CD4-positive, alpha-beta T cell treated with Interleukin-15 for 4 hours (primary cell): ENCODE measurements around the gene RGL1.
A peak's percentile ranks its signal among the peaks of the same experiment; 100 is the strongest.

ENCODE experiments used
- DNase-seq: peaks from one replicate; pipeline ENCODE4 v3.0.0-alpha.2; 2020; ENCODE audit warnings: low spot score

Gene RGL1

GRCh38 chr1:183916574-183916973 lies 111.7 kb downstream of the RGL1 start:
- DNase-seq: no peak

GRCh38 chr1:183918589-183918988 lies 113.7 kb downstream of the RGL1 start:
- DNase-seq: no peak

DNA sequence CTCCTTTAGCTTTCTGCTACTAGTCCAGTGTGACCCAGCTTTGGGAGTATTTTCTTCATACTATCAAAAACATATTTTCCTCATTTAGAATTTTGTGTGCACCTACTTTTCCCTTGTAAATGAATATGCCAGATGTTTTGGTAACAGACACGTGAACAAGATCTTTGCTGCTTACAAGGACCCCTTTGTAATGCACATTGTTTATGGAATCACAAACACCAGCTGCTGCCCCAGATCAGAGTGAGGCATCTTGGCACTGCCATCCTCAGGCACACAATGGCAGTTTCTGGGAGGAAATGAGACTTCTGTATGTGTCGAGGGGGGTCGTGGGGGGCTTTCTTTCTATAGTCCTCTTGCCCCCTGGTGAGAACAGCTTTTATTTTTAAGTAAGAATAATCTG lies 115.7 kb downstream of the RGL1 start:
- no peak for DNase-seq

- no peak for DNase-seq
Observed at GRCh38 chr1:183922197-183922596, 117.3 kb downstream of the RGL1 start.

GRCh38 chr1:183925947-183926346 lies 121.0 kb downstream of the RGL1 start:
- DNase-seq: no peak

- DNase-seq: no peak
Observed at GRCh38 chr1:183926983-183927382, 122.1 kb downstream of the RGL1 start.

GRCh38 chr1:183931646-183932271 lies 126.8 kb downstream of the RGL1 start:
- DNase-seq: no peak

DNA sequence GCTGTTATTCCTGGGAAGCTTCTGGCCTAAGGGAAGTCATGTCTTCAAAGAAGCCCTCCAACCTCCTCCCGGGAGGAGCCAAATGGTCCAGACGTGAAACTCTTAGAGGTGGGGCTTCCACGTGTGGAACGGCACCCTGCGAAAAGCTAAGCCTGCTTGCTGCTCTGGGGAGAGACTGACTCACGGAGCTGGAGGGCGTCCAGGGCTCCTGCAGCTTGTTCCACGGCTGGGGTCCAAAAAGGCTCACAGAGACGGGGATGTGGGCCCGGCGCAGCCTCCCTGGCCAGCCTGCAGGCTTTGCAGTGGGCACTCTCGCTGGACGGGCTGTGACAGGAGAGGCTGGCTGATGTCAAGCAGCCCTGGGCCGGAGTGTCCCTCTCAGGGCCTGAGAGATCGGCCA lies 127.5 kb downstream of the RGL1 start:
- DNase-seq: no peak

- no peak for DNase-seq
Observed at GRCh38 chr1:183933528-183934179, 128.7 kb downstream of the RGL1 start.

DNA sequence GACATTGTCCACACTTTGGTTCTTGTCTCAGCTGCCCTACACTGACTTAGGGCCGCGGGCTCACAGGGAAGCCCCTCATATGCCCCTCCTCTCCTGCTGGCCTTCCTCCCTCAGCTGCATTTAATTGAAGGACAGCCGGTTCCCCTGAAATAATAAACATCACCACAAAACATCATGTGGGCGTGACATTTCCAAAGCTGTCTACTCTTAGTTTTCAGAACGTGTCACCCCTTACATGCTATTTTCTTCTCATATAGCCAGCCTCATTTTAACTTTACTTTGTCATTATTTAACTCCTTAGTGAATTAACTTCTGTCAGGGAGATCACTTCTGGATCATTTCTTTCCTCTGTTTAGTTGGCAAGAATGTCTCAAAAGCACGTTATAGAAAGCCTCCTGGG lies 129.4 kb downstream of the RGL1 start:
- DNase-seq: no peak

- DNase-seq: no peak
Observed at GRCh38 chr1:183936009-183936408, 131.1 kb downstream of the RGL1 start.

DNA sequence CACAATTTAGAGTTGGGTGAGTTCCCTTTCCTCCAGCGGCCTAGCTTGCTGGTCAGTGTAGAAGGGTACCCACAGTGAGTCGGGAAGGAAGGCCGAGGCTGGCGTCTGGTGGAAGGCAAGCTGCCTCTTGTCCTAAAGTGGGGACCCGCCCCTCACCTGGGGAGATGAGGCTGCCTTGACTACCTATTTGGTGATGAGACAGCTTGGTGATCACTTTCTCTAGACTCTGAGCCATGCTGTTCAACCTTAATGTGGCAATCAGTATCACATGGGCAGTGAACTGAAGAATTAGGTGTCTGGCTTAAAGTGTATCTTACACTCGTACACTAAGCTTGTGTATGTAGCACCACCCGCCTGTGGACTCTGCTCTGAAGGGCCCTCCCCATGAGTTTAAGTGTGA lies 131.9 kb downstream of the RGL1 start:
- no peak for DNase-seq

GRCh38 chr1:183937611-183938010 lies 132.7 kb downstream of the RGL1 start:
- DNase-seq: no peak

GRCh38 chr1:183941001-183941400 lies 136.1 kb downstream of the RGL1 start:
- no peak for DNase-seq

- no peak for DNase-seq
Observed at GRCh38 chr1:183942933-183943693, 138.2 kb downstream of the RGL1 start.

- no peak for DNase-seq
Observed at GRCh38 chr1:183945428-183946319, 140.8 kb downstream of the RGL1 start.

GRCh38 chr1:183946320-183946613 lies 141.3 kb downstream of the RGL1 start:
- DNase-seq: no peak

GRCh38 chr1:183947988-183948387 lies 143.1 kb downstream of the RGL1 start:
- no peak for DNase-seq

DNA sequence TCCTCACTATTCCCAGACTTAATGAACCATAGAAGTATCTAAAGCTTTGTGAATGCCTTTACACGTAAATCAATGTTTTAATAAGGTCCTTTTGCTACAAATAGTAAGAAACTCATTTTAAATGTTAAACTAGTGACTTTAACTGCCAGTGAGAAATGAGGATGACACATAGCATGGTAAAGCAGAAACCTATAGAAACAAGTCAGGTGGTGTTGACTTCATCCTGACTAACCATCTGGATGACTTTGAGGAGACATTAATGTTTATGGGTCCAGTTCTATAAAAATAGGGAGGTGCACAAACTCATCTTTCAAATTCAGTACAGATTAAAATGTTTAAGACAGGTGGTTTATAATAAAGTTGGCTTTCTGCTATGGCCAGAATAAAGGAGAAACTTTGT lies 147.2 kb downstream of the RGL1 start:
- DNase-seq: no peak

DNA sequence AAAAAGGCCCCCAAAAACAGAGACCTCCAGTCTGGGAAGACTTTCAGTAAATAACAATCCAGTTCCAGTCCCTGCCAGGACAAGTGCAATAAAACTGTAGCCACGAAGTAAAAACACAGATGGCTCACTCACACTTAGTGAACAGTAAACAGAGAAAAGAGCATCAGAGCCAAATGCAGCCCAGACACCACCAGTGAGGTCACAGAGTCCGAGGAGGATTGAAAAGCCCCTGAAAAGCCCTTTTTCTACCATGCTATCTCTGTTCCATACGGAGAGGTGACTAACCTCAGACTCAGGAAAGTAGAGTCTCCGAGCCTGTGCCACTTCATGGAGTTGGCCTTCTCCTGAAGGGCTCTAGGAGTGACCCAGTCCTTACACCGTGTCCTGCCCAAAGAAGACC lies 148.1 kb downstream of the RGL1 start:
- no peak for DNase-seq

DNA sequence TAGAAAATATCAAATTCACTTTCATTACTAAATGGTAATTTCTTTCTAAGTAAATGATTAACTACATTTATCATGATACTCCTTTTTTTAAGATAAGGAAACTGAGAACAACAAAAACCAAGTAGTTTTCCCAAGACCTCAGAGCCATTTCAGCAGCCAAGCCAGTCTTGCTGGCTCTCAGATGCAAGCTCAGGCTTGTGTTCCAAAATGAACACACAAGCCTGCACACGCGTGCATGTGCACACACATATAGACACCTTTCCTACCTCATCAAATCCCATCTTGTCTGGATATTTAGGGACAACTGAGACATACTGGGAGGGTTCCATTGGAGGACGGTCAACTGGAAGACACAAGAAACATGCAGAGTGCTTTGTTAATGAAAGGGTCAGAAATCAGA lies 149.6 kb downstream of the RGL1 start:
- no peak for DNase-seq

GRCh38 chr1:183956559-183957188 lies 151.8 kb downstream of the RGL1 start:
- peak; percentile 84 for DNase-seq
